ENCODE results near the gene MLLT6. TPM values are rescaled to one million over a fixed set of nuclear protein-coding genes. Genes with fewer than 3 reads are reported as not detected.
A peak's percentile ranks its signal among the peaks of the same experiment; 100 is the strongest.

Gene MLLT6
- 10 to 100 TPM; 20.9 to 66.1 TPM for polyA plus RNA-seq

GRCh38 chr17:38704606-38705522 lies at the start of gene MLLT6:
Gene MLLT6 (plus strand): TSS chr17:38705273. CDS start chr17:38705633, 360 bp downstream.
- 0 to 1% methylated on average over 50 to 100 of the region's 100 CpGs for WGBS, 2 donors
- Histone ChIP-seq H3K27me3 (ENCODE audit: control insufficient read depth in 1 of 2, insufficient read depth in 2 of 2, low read length in 2 of 2) (no peaks in the 10 kb centered on the region), H3K27ac (ENCODE audit: low read depth in 2 of 2, low read length in 1 of 2) (peak within 1 kb of the TSS; percentile 97 to 99), H3K4me3 (ENCODE audit: low read depth in 1 of 2, low read length in 2 of 2) (peak within 1 kb of the TSS; percentile 76 to 92), H3K36me3 (ENCODE audit: control insufficient read depth in 2 of 2, insufficient read depth in 2 of 2, low read length in 1 of 2) (peaks cover 3 to 17% of the 10 kb centered on the region in 2 donors), H3K4me1 (ENCODE audit: control insufficient read depth in 2 of 2, insufficient read depth in 2 of 2, low read length in 1 of 2) (peaks cover 10 to 11% of the 10 kb centered on the region in 2 donors), H3K9me3 (ENCODE audit: control insufficient read depth in 2 of 2, insufficient read depth in 1 of 2, low read depth in 1 of 2, low read length in 1 of 2) (no peaks in the 10 kb centered on the region)

GRCh38 chr17:38656959-38657823 lies 47.9 kb upstream of the MLLT6 start:
- H3K4me1 ChIP-seq (ENCODE audit: control insufficient read depth in 2 of 2, insufficient read depth in 2 of 2, low read length in 1 of 2) = no peaks in the 10 kb centered on the region
- no peaks in the 10 kb centered on the region for H3K9me3 ChIP-seq (ENCODE audit: control insufficient read depth in 2 of 2, insufficient read depth in 1 of 2, low read depth in 1 of 2, low read length in 1 of 2)
- 60 to 70% methylated on average over 27 of the region's 27 CpGs for WGBS, 2 donors
- H3K36me3 ChIP-seq (ENCODE audit: control insufficient read depth in 2 of 2, insufficient read depth in 2 of 2, low read length in 1 of 2) = no peaks in the 10 kb centered on the region
- H3K27ac ChIP-seq (ENCODE audit: low read depth in 2 of 2, low read length in 1 of 2) = no peak overlapping the region
- H3K27me3 ChIP-seq (ENCODE audit: control insufficient read depth in 1 of 2, insufficient read depth in 2 of 2, low read length in 2 of 2) = no peaks in the 10 kb centered on the region
- no peak overlapping the region for H3K4me3 ChIP-seq (ENCODE audit: low read depth in 1 of 2, low read length in 2 of 2)

- Histone ChIP-seq H3K27me3 (ENCODE audit: control insufficient read depth in 1 of 2, insufficient read depth in 2 of 2, low read length in 2 of 2) (no peaks in the 10 kb centered on the region), H3K36me3 (ENCODE audit: control insufficient read depth in 2 of 2, insufficient read depth in 2 of 2, low read length in 1 of 2) (no peaks in the 10 kb centered on the region), H3K9me3 (ENCODE audit: control insufficient read depth in 2 of 2, insufficient read depth in 1 of 2, low read depth in 1 of 2, low read length in 1 of 2) (no peaks in the 10 kb centered on the region), H3K27ac (ENCODE audit: low read depth in 2 of 2, low read length in 1 of 2) (no peak overlapping the region), H3K4me3 (ENCODE audit: low read depth in 1 of 2, low read length in 2 of 2) (no peak overlapping the region), H3K4me1 (ENCODE audit: control insufficient read depth in 2 of 2, insufficient read depth in 2 of 2, low read length in 1 of 2) (no peaks in the 10 kb centered on the region)
- 81 to 83% methylated on average over 15 of the region's 15 CpGs for WGBS, 2 donors
These were observed 47.0 kb upstream of the MLLT6 start for GRCh38 chr17:38657824-38658740.

GRCh38 chr17:38658741-38659345 lies 46.2 kb upstream of the MLLT6 start:
- no peaks in the 10 kb centered on the region for H3K4me1 ChIP-seq (ENCODE audit: control insufficient read depth in 2 of 2, insufficient read depth in 2 of 2, low read length in 1 of 2)
- H3K27ac ChIP-seq (ENCODE audit: low read depth in 2 of 2, low read length in 1 of 2) = no peak overlapping the region
- no peaks in the 10 kb centered on the region for H3K9me3 ChIP-seq (ENCODE audit: control insufficient read depth in 2 of 2, insufficient read depth in 1 of 2, low read depth in 1 of 2, low read length in 1 of 2)
- H3K4me3 ChIP-seq (ENCODE audit: low read depth in 1 of 2, low read length in 2 of 2) = no peak overlapping the region
- 50 to 57% methylated on average over 13 of the region's 13 CpGs for WGBS, 2 donors
- H3K36me3 ChIP-seq (ENCODE audit: control insufficient read depth in 2 of 2, insufficient read depth in 2 of 2, low read length in 1 of 2) = no peaks in the 10 kb centered on the region
- no peaks in the 10 kb centered on the region for H3K27me3 ChIP-seq (ENCODE audit: control insufficient read depth in 1 of 2, insufficient read depth in 2 of 2, low read length in 2 of 2)

- Histone ChIP-seq H3K4me1 (ENCODE audit: control insufficient read depth in 2 of 2, insufficient read depth in 2 of 2, low read length in 1 of 2) (no peaks in the 10 kb centered on the region), H3K9me3 (ENCODE audit: control insufficient read depth in 2 of 2, insufficient read depth in 1 of 2, low read depth in 1 of 2, low read length in 1 of 2) (no peaks in the 10 kb centered on the region), H3K27ac (ENCODE audit: low read depth in 2 of 2, low read length in 1 of 2) (no peak overlapping the region), H3K4me3 (ENCODE audit: low read depth in 1 of 2, low read length in 2 of 2) (no peak overlapping the region), H3K36me3 (ENCODE audit: control insufficient read depth in 2 of 2, insufficient read depth in 2 of 2, low read length in 1 of 2) (no peaks in the 10 kb centered on the region), H3K27me3 (ENCODE audit: control insufficient read depth in 1 of 2, insufficient read depth in 2 of 2, low read length in 2 of 2) (no peaks in the 10 kb centered on the region)
- WGBS, 2 donors = 76 to 82% methylated on average over 7 of the region's 7 CpGs
These were observed 45.7 kb upstream of the MLLT6 start for GRCh38 chr17:38659415-38659814.

- H3K27me3 ChIP-seq (ENCODE audit: control insufficient read depth in 1 of 2, insufficient read depth in 2 of 2, low read length in 2 of 2) = no peaks in the 10 kb centered on the region
These were observed 44.7 kb upstream of the MLLT6 start for GRCh38 chr17:38660097-38661025.

GRCh38 chr17:38663125-38663751 lies 41.8 kb upstream of the MLLT6 start:
- H3K4me3 ChIP-seq (ENCODE audit: low read depth in 1 of 2, low read length in 2 of 2) = no peak overlapping the region
- WGBS, 2 donors = 26% methylated on average over 9 of the region's 9 CpGs
- H3K27me3 ChIP-seq (ENCODE audit: control insufficient read depth in 1 of 2, insufficient read depth in 2 of 2, low read length in 2 of 2) = no peaks in the 10 kb centered on the region
- H3K4me1 ChIP-seq (ENCODE audit: control insufficient read depth in 2 of 2, insufficient read depth in 2 of 2, low read length in 1 of 2) = no peaks in the 10 kb centered on the region
- H3K9me3 ChIP-seq (ENCODE audit: control insufficient read depth in 2 of 2, insufficient read depth in 1 of 2, low read depth in 1 of 2, low read length in 1 of 2) = no peaks in the 10 kb centered on the region
- no peak overlapping the region for H3K27ac ChIP-seq (ENCODE audit: low read depth in 2 of 2, low read length in 1 of 2)
- H3K36me3 ChIP-seq (ENCODE audit: control insufficient read depth in 2 of 2, insufficient read depth in 2 of 2, low read length in 1 of 2) = no peaks in the 10 kb centered on the region

More at GRCh38 chr17:38660097-38661025, 44.7 kb upstream of the MLLT6 start:
- Histone ChIP-seq H3K27ac (ENCODE audit: low read depth in 2 of 2, low read length in 1 of 2) (no peak overlapping the region), H3K9me3 (ENCODE audit: control insufficient read depth in 2 of 2, insufficient read depth in 1 of 2, low read depth in 1 of 2, low read length in 1 of 2) (no peaks in the 10 kb centered on the region), H3K36me3 (ENCODE audit: control insufficient read depth in 2 of 2, insufficient read depth in 2 of 2, low read length in 1 of 2) (no peaks in the 10 kb centered on the region), H3K4me1 (ENCODE audit: control insufficient read depth in 2 of 2, insufficient read depth in 2 of 2, low read length in 1 of 2) (no peaks in the 10 kb centered on the region), H3K4me3 (ENCODE audit: low read depth in 1 of 2, low read length in 2 of 2) (no peak overlapping the region)
- WGBS, 2 donors = 78% methylated on average over 16 of the region's 16 CpGs

Data from esophagus (tissue), 2 donors.